NCI-H2081 treated with DMSO at 0.1 percent for 48 hours (cell line): ENCODE data around the gene S100G.

Source experiments
- DNase-seq: peaks from one replicate; lab custom pipeline; 2025; lab: John Stamatoyannopoulos, UW

The S100G gene

GRCh38 chrX:16646366-16647138 is 3.4 kb upstream of the S100G start:
- no peak for DNase-seq

DNA sequence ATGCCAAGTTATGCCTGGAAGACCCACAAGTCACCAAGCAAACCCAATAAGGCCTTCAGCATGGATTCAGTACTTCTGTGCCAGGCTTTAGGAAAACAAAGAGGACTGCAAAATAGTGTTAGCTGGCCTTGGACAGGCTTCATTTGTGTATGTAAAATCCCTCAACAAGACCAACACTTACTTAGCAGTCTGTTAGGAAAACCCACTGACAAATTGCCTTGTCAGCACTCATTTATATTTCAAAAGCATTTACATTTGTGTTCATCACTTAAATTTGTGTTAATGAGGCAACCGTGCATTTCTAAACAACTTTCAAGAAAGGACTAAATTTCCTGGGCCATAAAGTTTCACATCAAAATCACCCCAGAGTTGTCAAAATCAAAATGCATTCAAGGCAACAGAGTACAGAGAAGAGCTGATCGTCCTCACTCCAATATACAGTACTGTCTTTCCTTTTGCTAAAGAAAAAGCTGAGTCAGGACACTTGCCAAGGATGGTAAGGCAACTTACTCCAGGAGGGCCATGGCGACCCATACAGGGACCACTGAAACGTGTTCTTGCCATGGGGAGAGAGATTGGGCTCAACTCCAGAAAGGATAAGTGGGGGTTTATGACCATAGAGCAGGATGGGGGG is 1.6 kb downstream of the S100G start:
- DNase-seq = no peak

DNA sequence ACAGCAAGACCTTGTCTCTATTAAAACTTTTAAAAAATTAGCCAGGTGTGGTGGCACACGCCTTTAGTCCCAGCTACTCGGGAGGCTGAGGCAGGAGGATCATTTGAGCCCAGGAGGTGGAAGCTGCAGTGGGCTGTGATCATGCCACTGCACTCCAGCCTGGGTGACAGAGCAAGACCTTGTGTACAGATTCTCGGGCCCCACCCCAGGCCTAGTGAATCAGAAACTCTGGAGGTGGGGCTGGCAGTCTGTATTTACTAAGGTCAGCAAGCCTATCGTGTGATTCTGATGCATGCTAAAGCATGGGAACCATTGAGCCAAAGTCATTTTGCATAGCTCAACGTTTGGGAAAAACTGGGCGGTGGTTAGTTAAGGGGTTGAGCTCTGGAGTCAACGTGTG is 3.5 kb downstream of the S100G start:
- no peak for DNase-seq

GRCh38 chrX:16654093-16654492 is 4.1 kb downstream of the S100G start:
- no peak for DNase-seq

- DNase-seq = no peak
Measured at GRCh38 chrX:16658284-16658683, 8.3 kb downstream of the S100G start.

GRCh38 chrX:16659321-16659720 is 9.4 kb downstream of the S100G start:
- DNase-seq = no peak

DNA sequence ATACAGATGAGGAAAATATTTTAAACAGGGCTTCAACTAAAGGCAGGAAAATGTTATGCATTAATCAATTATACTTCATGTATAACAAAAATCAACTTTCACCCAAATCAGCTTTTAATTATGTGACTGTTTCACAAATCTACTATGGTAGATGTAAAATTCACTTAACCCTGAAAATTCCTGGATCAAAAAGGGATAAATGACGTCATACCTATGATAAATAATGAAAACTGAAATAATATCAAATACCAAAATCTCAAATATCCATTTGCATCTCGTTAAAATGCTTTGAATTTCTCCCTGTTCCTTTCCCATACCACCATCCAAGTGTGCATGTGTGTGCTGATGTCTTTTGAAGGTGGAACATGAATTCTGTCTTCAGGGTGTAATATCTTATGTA is 11.5 kb downstream of the S100G start:
- no peak for DNase-seq

- no peak for DNase-seq
Measured at GRCh38 chrX:16662402-16662801, 12.4 kb downstream of the S100G start.

DNA sequence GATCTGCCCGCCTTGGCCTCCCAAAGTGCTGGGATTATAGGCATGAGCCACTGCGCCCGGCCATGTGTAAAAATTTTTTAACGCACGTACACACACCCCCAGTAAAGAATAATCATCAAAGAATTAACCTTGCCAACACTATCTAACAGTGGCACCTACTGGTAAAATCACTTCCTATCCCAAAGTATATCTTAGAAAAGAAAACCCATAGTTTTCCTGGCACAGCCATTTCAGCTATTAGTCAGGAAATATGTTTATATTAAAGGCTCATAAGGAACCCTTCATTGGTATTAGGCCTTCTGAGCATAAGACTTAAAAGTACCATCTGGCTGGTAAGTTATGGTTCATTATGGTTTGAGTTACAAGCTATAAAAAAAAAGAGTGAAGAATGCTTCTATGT is 14.1 kb downstream of the S100G start:
- no peak for DNase-seq

- DNase-seq = no peak
Measured at GRCh38 chrX:16664626-16665025, 14.7 kb downstream of the S100G start.

DNA sequence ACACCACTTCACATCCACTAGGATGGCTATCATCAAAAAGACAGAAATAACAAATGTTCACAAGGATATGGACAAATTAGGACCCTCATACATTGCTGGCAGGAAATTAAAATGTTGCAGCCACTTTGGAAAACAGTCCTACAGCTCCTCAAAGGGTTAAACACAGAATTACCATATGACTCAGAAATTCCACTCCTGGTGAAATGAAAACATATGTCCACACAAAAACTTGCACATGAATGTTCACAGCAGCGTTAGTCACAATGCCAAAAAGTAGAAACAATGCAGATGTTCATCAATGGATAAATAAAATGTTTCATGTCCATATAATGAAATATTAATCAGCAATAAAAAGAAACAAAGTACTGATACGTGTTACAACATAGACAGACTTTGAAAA is 15.1 kb downstream of the S100G start:
- no peak for DNase-seq

GRCh38 chrX:16666541-16666940 is 16.6 kb downstream of the S100G start:
- DNase-seq = no peak

GRCh38 chrX:16671005-16671404 is 21.0 kb downstream of the S100G start:
- no peak for DNase-seq

DNA sequence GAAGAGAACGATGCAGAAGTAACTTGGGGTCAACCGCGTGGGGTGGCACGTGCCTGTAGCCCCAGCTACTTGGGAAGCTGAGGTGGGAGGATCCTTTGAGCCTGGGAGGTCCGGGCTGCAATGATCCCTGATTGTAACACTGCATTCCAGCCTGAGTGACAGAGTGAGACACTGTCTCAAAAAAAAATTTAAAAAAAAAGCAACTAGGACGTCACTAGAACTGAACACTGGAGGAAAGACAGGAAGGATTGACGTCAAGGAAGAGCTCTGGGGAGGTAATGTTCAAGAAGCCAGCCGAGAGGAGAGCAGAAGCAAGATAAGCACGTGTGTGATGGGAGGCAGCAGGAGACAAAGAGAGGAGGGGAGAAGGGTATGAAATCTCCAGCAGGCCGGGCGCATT is 28.7 kb downstream of the S100G start:
- DNase-seq = no peak

- DNase-seq = no peak
Measured at GRCh38 chrX:16683007-16683664, 33.2 kb downstream of the S100G start.

DNA sequence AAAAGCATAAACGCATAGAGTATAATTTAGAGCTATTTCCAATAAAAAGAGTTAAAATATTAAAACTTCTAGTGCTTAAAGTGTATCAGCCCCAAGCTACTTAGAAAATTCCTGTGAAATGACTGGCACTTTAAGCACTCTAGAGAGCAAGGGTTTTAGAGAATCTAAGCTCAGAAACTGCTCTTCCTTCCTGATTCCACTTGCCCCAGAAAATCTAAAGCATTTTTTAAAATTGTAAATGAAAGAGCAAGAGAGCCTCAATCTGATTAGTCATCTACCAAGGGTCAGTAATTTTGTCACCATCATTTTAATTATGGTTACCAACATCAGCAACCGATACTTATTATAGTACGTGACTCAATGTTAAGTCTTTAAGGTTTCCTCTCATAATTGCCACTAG is 37.6 kb downstream of the S100G start:
- no peak for DNase-seq

GRCh38 chrX:16695079-16695676 is 45.2 kb downstream of the S100G start:
- no peak for DNase-seq

GRCh38 chrX:16696956-16697355 is 47.0 kb downstream of the S100G start:
- no peak for DNase-seq

GRCh38 chrX:16699389-16699788 is 49.4 kb downstream of the S100G start:
- DNase-seq = no peak

- DNase-seq = no peak
Measured at GRCh38 chrX:16700734-16701133, 50.8 kb downstream of the S100G start.

DNA sequence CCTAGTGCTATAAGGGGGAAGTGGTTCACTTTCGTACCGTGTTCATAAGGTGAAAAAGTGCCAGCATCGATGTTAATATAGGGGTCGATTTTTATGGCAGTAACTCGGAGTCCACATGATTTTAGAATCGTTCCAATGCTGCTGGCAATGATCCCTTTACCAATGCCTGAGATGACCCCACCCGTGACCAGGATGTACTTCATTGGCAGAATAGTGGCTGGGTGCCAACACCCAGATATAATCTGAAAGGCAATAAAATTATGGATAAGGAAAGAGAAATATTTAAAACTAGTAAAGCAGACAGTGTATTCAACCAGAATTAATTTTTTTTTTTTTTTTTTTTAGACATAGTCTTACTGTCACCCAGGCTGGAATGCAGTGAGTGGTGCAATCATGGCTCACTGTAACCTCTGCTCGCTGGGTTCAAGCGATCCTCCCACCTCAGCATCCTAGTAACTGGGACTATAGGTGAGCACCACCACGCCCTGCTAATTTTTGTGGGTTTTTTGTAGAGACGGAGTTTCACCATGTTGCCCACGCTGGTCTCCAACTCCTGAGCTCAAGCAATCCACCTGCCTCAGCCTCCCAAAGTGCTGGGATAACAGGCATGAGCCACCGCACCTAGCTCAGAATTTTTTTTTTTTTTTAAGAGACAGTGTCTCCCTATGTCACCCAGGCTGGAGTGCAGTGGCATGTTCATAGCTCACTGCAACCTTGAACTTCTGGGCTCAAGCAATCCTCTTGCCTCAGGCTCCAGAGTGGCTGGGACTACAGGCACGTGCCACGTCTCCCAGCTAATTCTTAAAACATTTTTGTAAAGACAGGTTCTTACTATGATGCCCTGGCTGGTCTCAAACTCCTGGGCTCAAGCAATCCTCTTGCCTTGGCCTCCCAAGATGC is 53.0 kb downstream of the S100G start:
- DNase-seq = no peak
